HT1080 (cell line): ENCODE results near the gene RGS17. TPM values are rescaled to one million over a fixed set of nuclear protein-coding genes. Genes with fewer than 3 reads are reported as not detected.

Experiments
- DNase-seq: peaks from one replicate; pipeline ENCODE4 v3.0.0-alpha.2; 2015; ENCODE audit warnings: low read depth
- small RNA-seq: library from RNA; depleted of rRNA; stranded (forward); fragments of <200 nt; gene quantifications from one replicate; pipeline ENCODE3, GENCODE V24; 2014
- total RNA-seq: library from RNA; depleted of rRNA; stranded (reverse); fragments of >200 nt; shearing (Covaris generic); gene quantifications from 2 replicates; pipeline ENCODE4 v1.2.3, GENCODE V29; 2014; rRNA removed

Gene RGS17
- total RNA-seq, 1 experiment from 2014 or later: 8.4 TPM

- no peak for DNase-seq
Measured at GRCh38 chr6:152957796-152958195, 173.3 kb downstream of the RGS17 start.

Small RNA genes within 50 kb of the gene (small RNA-seq; reads per million reads assigned to genes)
- gene AL080276.1: not detected
- gene RNA5SP224: not detected

Other genes with a start within 250 kb of the RGS17 start
- 32.1 and 38.7 TPM in 2 replicates for gene FBXO5, start 148.2 kb downstream of the RGS17 start, total RNA-seq
- gene MTRF1L, start 128.6 kb downstream of the RGS17 start, total RNA-seq: 21.5 and 34.5 TPM in 2 replicates